Measurements from ENCODE around the gene SPECC1L.

- TF ChIP-seq CTCF (IDR thresholded peaks at IDR 0.05; ENCODE audit: insufficient read depth, low read length) (no peak), SPI1 (IDR thresholded peaks at IDR 0.05; ENCODE audit: borderline replicate concordance, low read depth) (no peak), POLR2AphosphoS5 (IDR thresholded peaks at IDR 0.05; ENCODE audit: low read depth) (no peak), REST (IDR thresholded peaks at IDR 0.05; ENCODE audit: insufficient replicate concordance, low read depth) (no peak), GABPA (IDR thresholded peaks at IDR 0.05; ENCODE audit: low read depth) (no peak)
Observed at GRCh38 chr22:24445481-24446259, 175.0 kb downstream of the SPECC1L start.
